HEK293T (cell line): ENCODE results near the gene CIZ1.

Source experiments
- CTCF ChIA-PET: fragments of 350-600 bp; formaldehyde crosslinking; extraction: SDS; loops from one replicate; lab custom pipeline; 2021; ENCODE audit warnings: antibody characterized with exemption, inconsistent platforms; lab: Yijun Ruan, JAX
- POLR2A ChIA-PET: fragments of 350-600 bp; formaldehyde crosslinking; extraction: SDS; loops from one replicate; lab custom pipeline; 2020; ENCODE audit warnings: antibody characterized with exemption, inconsistent platforms; lab: Yijun Ruan, JAX
- DNase-seq: peaks from one replicate; pipeline ENCODE4 v3.0.0; 2012; ENCODE audit warnings: mixed read lengths; ENCODE audit errors: extremely low spot score
- ARNT ChIP-seq: fragments of 450-650 bp; IDR thresholded peaks from 2 replicates; pipeline ENCODE4 v1.6.1; 2017; ENCODE audit warnings: mild to moderate bottlenecking
- BHLHE40 ChIP-seq: fragments of 450-650 bp; IDR thresholded peaks from 2 replicates; pipeline ENCODE4 v1.6.1; 2016; ENCODE audit warnings: mild to moderate bottlenecking, moderate library complexity, borderline replicate concordance
- CTBP1 ChIP-seq: fragments of 450-650 bp; IDR thresholded peaks from 2 replicates; pipeline ENCODE4 v1.6.1; 2016; ENCODE audit warnings: borderline replicate concordance
- ELF4 ChIP-seq: fragments of 450-650 bp; IDR thresholded peaks from 2 replicates; pipeline ENCODE4 v1.6.1; 2017; ENCODE audit warnings: antibody characterized with exemption
- FOXA1 ChIP-seq: fragments of 450-650 bp; IDR thresholded peaks from 2 replicates; pipeline ENCODE4 v1.6.1; 2016; ENCODE audit warnings: mild to moderate bottlenecking
- FOXK2 ChIP-seq: fragments of 450-650 bp; IDR thresholded peaks from 2 replicates; pipeline ENCODE4 v1.6.1; 2016; ENCODE audit warnings: mild to moderate bottlenecking
- FOXM1 ChIP-seq: fragments of 450-650 bp; IDR thresholded peaks from 2 replicates; pipeline ENCODE4 v1.6.1; 2017; ENCODE audit warnings: mild to moderate bottlenecking, borderline replicate concordance
- HDGF ChIP-seq: fragments of 450-650 bp; IDR thresholded peaks from 2 replicates; pipeline ENCODE4 v1.6.1; 2017; ENCODE audit warnings: antibody characterized with exemption, borderline replicate concordance
- L3MBTL2 ChIP-seq: fragments of 450-650 bp; conservative IDR thresholded peaks from 2 replicates; pipeline ENCODE4 v1.6.1; 2016; ENCODE audit warnings: mild to moderate bottlenecking
- LEF1 ChIP-seq: fragments of 450-650 bp; IDR thresholded peaks from 2 replicates; pipeline ENCODE4 v1.6.1; 2017; ENCODE audit warnings: mild to moderate bottlenecking, borderline replicate concordance
- NFRKB ChIP-seq: fragments of 450-650 bp; IDR thresholded peaks from 2 replicates; pipeline ENCODE4 v1.6.1; 2016; ENCODE audit warnings: mild to moderate bottlenecking, moderate library complexity
- PKNOX1 ChIP-seq: fragments of 450-650 bp; IDR thresholded peaks from 2 replicates; pipeline ENCODE4 v1.6.1; 2016
- SP1 ChIP-seq: fragments of 450-650 bp; IDR thresholded peaks from 2 replicates; pipeline ENCODE4 v1.6.1; 2017
- SUZ12 ChIP-seq: fragments of 450-650 bp; IDR thresholded peaks from 2 replicates; pipeline ENCODE4 v1.6.1; 2016; ENCODE audit warnings: mild to moderate bottlenecking
- TARDBP ChIP-seq: fragments of 450-650 bp; IDR thresholded peaks from 2 replicates; pipeline ENCODE4 v1.6.1; 2016
- ZNF384 ChIP-seq: fragments of 450-650 bp; IDR thresholded peaks from 2 replicates; pipeline ENCODE4 v1.6.1; 2016

CIZ1 gene

GRCh38 chr9:128216781-128217553 is 25.6 kb upstream of the CIZ1 start:
- no peak for DNase-seq
- ChIA-PET CTCF (no interaction called here), POLR2A (interaction anchor here (1.6 to 1.8 kb wide), 2 partner anchors 10 to 59 kb away, joined by 6 to 8 read pairs; partner anchors contain the start of genes GOLGA2 and SWI5)
- TF ChIP-seq ELF4 (no peak), SP1 (no peak), CTBP1 (no peak), ZNF384 (no peak), NFRKB (no peak), SUZ12 (no peak), FOXK2 (no peak), BHLHE40 (no peak), FOXA1 (no peak), FOXM1 (no peak), LEF1 (no peak), ARNT (no peak), L3MBTL2 (no peak), HDGF (no peak), TARDBP (no peak), PKNOX1 (no peak)

- DNase-seq = no peak
- TF ChIP-seq FOXK2 (no peak), ZNF384 (no peak), SUZ12 (no peak), SP1 (no peak), ELF4 (no peak), FOXA1 (no peak), LEF1 (no peak), NFRKB (no peak), PKNOX1 (no peak), FOXM1 (no peak), HDGF (no peak)
- ChIA-PET CTCF (no interaction called here), POLR2A (interaction anchor here (1.0 kb wide), 1 partner anchor 60 kb away, joined by 3 read pairs; the partner anchor contains the start of genes GOLGA2 and SWI5)
These were observed 24.4 kb upstream of the CIZ1 start for GRCh38 chr9:128215491-128216409.

DNA sequence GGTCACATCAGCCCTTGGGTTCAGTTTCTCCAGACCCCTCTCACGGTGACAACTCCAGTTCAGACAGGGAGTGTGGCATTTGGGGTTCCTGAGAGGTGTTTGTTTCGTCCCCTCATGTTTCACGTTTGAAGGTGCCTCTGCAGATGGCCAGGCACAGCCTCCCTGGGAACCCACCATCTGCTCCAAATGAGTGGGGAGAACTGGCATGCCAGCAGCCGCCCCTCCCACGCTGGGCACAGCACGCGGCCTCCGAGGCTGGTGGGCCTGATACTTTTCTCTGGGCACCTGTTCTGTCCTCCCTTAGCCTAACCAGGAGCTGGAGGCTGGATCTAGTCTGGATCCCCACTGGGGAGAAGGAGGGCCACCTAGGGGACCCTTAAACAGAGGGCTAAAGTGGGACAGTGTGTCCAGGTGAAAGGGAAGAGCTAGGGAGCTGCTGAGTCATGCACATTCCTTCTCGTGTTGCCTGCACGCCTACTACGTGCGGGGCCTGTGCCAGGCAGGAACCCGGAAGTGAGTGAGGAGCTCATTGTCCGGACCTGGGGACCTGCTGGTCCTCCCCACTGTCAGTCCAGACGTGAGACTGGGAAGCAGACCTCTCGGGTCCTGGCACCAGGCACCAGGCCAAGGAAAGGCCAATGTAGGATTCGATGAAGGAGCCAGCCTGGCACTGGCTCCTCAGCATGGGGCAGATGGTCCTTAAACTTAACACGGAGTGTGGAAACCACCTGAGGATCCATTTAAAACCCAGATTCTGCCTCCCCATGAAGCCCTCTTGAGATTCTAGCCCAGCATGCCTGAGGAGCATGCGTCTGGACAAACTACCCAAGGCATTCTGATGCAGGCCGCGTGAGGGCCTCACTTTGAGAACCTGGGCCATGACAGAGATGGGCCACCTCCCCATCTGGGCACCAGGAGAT is 23.5 kb upstream of the CIZ1 start:
- no peak for DNase-seq
- ChIA-PET CTCF (interaction anchor here (0.6 kb wide), 1 partner anchor 11 kb away, joined by 3 read pairs; no protein-coding TSS in a partner anchor), POLR2A (interaction anchor here (0.7 to 1.0 kb wide), 3 partner anchors 8 to 157 kb away, joined by 3 read pairs; partner anchors contain the start of genes GOLGA2, SWI5 and URM1)
- TF ChIP-seq FOXK2 (no peak), HDGF (no peak), L3MBTL2 (no peak), CTBP1 (no peak), SUZ12 (no peak), FOXA1 (no peak), BHLHE40 (no peak), NFRKB (no peak), ELF4 (no peak), PKNOX1 (no peak), TARDBP (no peak), ARNT (no peak), SP1 (no peak), ZNF384 (no peak)

DNA sequence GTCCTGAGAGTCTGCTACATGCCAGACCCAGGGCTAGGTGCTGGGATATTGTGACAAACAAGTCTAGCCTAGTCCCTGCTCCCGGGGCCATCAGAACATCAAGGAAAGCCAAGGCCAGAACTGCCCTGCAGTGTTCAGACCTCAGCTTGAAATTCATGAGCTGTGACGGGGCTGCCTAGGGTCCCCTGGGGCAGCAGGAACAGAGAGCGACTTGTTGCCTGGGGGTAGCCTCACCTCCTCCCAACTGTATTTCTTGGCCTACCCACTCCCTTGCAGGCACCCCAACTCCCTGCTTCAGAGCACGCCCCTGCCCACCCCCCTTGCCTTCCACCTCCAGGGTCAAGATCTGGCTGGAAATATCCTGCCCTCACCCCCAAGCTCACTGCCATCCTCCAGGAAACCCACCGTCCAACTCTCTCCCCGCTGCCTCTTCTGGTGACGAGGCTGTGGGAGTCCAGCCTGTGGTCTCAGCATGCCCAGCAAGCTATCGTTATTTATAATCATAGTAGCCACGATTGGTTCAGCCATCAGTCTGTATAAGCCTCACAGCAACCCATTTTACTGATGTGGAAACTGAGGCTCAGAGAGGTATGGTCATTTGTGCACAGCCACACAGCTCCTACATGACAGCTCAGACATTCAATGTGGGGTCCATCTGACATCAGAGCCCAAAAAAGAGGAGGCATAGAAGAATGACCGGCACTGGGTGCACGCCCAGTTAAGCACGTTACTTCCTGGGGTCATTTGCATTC is 22.6 kb upstream of the CIZ1 start:
- no peak for DNase-seq
- CTCF ChIA-PET = interaction anchor here (0.6 kb wide), 1 partner anchor 10 kb away, joined by 3 read pairs; no protein-coding TSS in a partner anchor
- POLR2A ChIA-PET = interaction anchor here (0.7 kb wide), 2 partner anchors 9 to 157 kb away, joined by 3 read pairs; partner anchors contain the start of gene URM1
- TF ChIP-seq FOXK2 = no peak
- TF ChIP-seq NFRKB = no peak
